Measurements from ENCODE around the gene TENM3.

Gene TENM3

GRCh38 chr4:182531555-182532162 is 288.5 kb downstream of the TENM3 start:
- peak; percentile 52 for DNase-seq

- DNase-seq, result no peak
Measured at GRCh38 chr4:182532441-182532840, 289.2 kb downstream of the TENM3 start.

- DNase-seq, result no peak
Measured at GRCh38 chr4:182533964-182534363, 290.8 kb downstream of the TENM3 start.

GRCh38 chr4:182536221-182536811 is 293.1 kb downstream of the TENM3 start:
- no peak for DNase-seq

- DNase-seq, result no peak
Measured at GRCh38 chr4:182537031-182537795, 294.0 kb downstream of the TENM3 start.

- DNase-seq, result no peak
Measured at GRCh38 chr4:182538031-182538430, 294.8 kb downstream of the TENM3 start.

- no peak for DNase-seq
Measured at GRCh38 chr4:182540496-182540895, 297.3 kb downstream of the TENM3 start.

- DNase-seq, result no peak
Measured at GRCh38 chr4:182547435-182547834, 304.2 kb downstream of the TENM3 start.

- no peak for DNase-seq
Measured at GRCh38 chr4:182548156-182548555, 305.0 kb downstream of the TENM3 start.

GRCh38 chr4:182549356-182549755 is 306.2 kb downstream of the TENM3 start:
- DNase-seq, result no peak

GRCh38 chr4:182552948-182553347 is 309.7 kb downstream of the TENM3 start:
- DNase-seq, result no peak

GRCh38 chr4:182553653-182554052 is 310.5 kb downstream of the TENM3 start:
- no peak for DNase-seq

- DNase-seq, result no peak
Measured at GRCh38 chr4:182554736-182555135, 311.5 kb downstream of the TENM3 start.

- no peak for DNase-seq
Measured at GRCh38 chr4:182555997-182556418, 312.8 kb downstream of the TENM3 start.

- no peak for DNase-seq
Measured at GRCh38 chr4:182556580-182556979, 313.4 kb downstream of the TENM3 start.

GRCh38 chr4:182560358-182560757 is 317.2 kb downstream of the TENM3 start:
- DNase-seq, result no peak

GRCh38 chr4:182562350-182562749 is 319.1 kb downstream of the TENM3 start:
- no peak for DNase-seq

- no peak for DNase-seq
Measured at GRCh38 chr4:182564724-182565369, 321.6 kb downstream of the TENM3 start.

GRCh38 chr4:182567119-182567518 is 323.9 kb downstream of the TENM3 start:
- no peak for DNase-seq

GRCh38 chr4:182569561-182569960 is 326.4 kb downstream of the TENM3 start:
- no peak for DNase-seq

GRCh38 chr4:182574706-182575105 is 331.5 kb downstream of the TENM3 start:
- no peak for DNase-seq

- no peak for DNase-seq
Measured at GRCh38 chr4:182575225-182575624, 332.0 kb downstream of the TENM3 start.

GRCh38 chr4:182576601-182577289 is 333.5 kb downstream of the TENM3 start:
- DNase-seq, result no peak
